Fibroblast of the aortic adventitia (primary cell): ENCODE data around the gene GSTA3. TPM values are rescaled to one million over a fixed set of nuclear protein-coding genes. Genes with fewer than 3 reads are reported as not detected.
"Not testable (repeated sequence)": the region's sequence is repeated elsewhere in the genome, so short reads cannot be mapped to it uniquely, and the experiment has no call there.

Experiments used
- DNase-seq: peaks from one replicate; pipeline ENCODE4 v3.0.0-alpha.2; 2010; ENCODE audit warnings: low read depth
- H3K4me3 ChIP-seq: 2 replicates; pipeline ENCODE4 v1.5.1; 2011; ENCODE audit warnings: low read depth, mild to moderate bottlenecking, control low read depth, low read length, moderate library complexity
- total RNA-seq: library from RNA; depleted of rRNA; stranded (reverse); fragments of >200 nt; gene quantifications from 2 replicates; pipeline ENCODE4 v1.2.3, GENCODE V29; 2012; ENCODE audit warnings: low replicate concordance
- TF ChIP-seq, protein P1 (sequence below): IDR thresholded peaks from 2 replicates; pipeline ENCODE4 v1.5.1; 2011; ENCODE audit warnings: mild to moderate bottlenecking, low read length, control low read depth, inconsistent platforms; ENCODE audit not compliant: insufficient read depth

GSTA3 gene
- total RNA-seq, 1 donor = not detected

DNA sequence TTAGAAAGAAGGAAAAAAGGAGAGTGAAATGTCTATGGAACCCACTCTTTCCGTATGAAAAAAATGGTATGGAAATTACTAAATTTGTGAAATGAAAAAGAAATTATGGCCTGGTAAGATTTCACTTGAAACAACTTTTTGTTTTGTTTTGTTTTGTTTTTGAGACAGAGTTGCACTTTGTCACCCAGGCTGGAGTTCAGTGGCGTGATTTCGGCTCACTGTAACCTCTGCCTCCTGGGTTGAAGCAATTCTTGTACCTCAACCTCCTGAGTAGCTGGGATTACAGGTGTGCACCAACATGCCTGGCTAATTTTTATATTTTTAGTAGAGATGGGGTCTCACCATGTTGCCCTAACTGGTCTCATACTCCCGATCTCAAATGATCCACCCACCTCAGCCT lies 51.1 kb downstream of the GSTA3 start:
- H3K4me3 ChIP-seq = no peak overlapping the region
- TF ChIP-seq, protein P1, sequence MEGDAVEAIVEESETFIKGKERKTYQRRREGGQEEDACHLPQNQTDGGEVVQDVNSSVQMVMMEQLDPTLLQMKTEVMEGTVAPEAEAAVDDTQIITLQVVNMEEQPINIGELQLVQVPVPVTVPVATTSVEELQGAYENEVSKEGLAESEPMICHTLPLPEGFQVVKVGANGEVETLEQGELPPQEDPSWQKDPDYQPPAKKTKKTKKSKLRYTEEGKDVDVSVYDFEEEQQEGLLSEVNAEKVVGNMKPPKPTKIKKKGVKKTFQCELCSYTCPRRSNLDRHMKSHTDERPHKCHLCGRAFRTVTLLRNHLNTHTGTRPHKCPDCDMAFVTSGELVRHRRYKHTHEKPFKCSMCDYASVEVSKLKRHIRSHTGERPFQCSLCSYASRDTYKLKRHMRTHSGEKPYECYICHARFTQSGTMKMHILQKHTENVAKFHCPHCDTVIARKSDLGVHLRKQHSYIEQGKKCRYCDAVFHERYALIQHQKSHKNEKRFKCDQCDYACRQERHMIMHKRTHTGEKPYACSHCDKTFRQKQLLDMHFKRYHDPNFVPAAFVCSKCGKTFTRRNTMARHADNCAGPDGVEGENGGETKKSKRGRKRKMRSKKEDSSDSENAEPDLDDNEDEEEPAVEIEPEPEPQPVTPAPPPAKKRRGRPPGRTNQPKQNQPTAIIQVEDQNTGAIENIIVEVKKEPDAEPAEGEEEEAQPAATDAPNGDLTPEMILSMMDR = no peak
- no peak for DNase-seq

DNA sequence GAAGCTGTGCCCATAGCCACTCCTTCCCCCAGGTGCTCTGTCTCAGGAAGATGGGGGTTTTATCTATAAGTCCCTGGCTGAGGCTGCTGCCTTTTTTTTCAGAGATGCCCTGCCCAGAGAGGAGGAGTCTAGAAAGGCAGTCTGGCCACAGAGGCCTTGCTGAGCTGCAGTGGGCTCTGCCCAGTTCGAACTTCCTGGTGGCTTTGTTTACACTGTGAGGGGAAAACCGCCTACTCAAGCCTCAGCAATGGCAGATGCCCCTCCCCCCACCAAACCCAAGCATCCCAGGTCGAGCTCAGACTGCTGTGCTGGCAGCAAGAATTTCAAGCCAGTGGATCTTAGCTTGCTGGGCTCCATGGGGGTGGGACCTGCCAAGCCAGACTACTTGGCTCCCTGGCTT lies 53.4 kb downstream of the GSTA3 start:
- not testable (repeated sequence) for H3K4me3 ChIP-seq, DNase-seq

DNA sequence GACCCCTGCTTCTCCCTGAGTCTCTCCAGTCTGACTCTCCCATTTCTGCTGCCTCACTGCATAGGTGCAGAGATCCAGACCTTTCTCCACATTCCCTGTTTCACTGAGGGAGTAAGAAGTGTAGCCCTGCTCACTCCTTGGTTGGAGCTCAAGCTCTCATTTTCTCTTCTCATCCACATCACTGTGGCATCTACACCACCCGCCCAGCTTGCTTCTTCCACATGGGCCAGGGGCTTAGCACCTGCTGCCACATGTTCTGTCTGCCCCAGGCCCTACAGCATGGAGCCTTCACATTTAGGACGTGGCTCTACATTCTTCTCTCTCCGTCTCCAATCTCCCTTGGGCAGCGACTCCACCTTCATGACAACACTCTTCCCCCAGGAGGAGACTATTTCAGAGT lies 60.4 kb downstream of the GSTA3 start:
- TF ChIP-seq, protein P1 = no peak
- no peak overlapping the region for H3K4me3 ChIP-seq
- DNase-seq = no peak

Other genes starting within 250 kb of the GSTA3 start
- gene TMEM14A, start 238.6 kb downstream of the GSTA3 start, total RNA-seq = 16.3 and 60.1 TPM in 2 replicates
- gene GSTA2, start 146.2 kb downstream of the GSTA3 start, total RNA-seq = not detected in 2 replicates
- not detected in 2 replicates for gene GSTA1, start 105.9 kb downstream of the GSTA3 start, total RNA-seq
- gene GSTA5, start 68.9 kb downstream of the GSTA3 start, total RNA-seq = not detected in 2 replicates
- gene GSTA4, start 85.6 kb upstream of the GSTA3 start, total RNA-seq = 46.3 and 89.6 TPM in 2 replicates
- gene CILK1, start 152.1 kb upstream of the GSTA3 start, total RNA-seq = 9.5 and 22.1 TPM in 2 replicates
- gene FBXO9, start 155.7 kb upstream of the GSTA3 start, total RNA-seq = 45.1 and 109 TPM in 2 replicates
- under 0.01 TPM in 1 of 2 replicates, not detected in the other for gene GCM1, start 239.1 kb upstream of the GSTA3 start, total RNA-seq